ENCODE measurements around the gene CHRNA4. TPM values are rescaled to one million over a fixed set of nuclear protein-coding genes. Genes with fewer than 3 reads are reported as not detected.

Gene CHRNA4
- polyA plus RNA-seq, 1 donor (not counting 4 experiments of a cell fraction or from before 2014, with no cell fraction given) = not detected

GRCh38 chr20:63365601-63366389, 4.6 kb upstream of the CHRNA4 start:
- Histone ChIP-seq H3K27me3 (ENCODE audit: control insufficient read depth, extremely low read depth, insufficient read depth, low read length) (peaks cover 22% of the 10 kb centered on the region), H3K9ac (ENCODE audit: control insufficient read depth, extremely low read depth, insufficient read depth, low read length) (no peak overlapping the region), H3K4me1 (ENCODE audit: control insufficient read depth, extremely low read depth, insufficient read depth, low read length) (no peaks in the 10 kb centered on the region), H3K4me3 (ENCODE audit: control insufficient read depth in 2 of 3, extremely low read depth in 1 of 3, insufficient read depth in 2 of 3, low read depth in 1 of 3, low read length in 3 of 3) (no peak overlapping the region), H3K4me2 (ENCODE audit: control insufficient read depth, extremely low read depth, insufficient read depth, low read depth, low read length) (no peak overlapping the region), H3K36me3 (ENCODE audit: control insufficient read depth in 2 of 2, extremely low read depth in 1 of 2, insufficient read depth in 2 of 2, low read length in 2 of 2) (no peaks in the 10 kb centered on the region), H2AFZ (ENCODE audit: control insufficient read depth, low read length) (no peak overlapping the region), H3K27ac (ENCODE audit: control insufficient read depth, insufficient read depth, low read length) (no peak overlapping the region), H3K9me1 (ENCODE audit: control insufficient read depth, extremely low read depth, insufficient read depth, low read length) (no peaks in the 10 kb centered on the region), H3K79me2 (ENCODE audit: control insufficient read depth, insufficient read depth, low read length) (no peaks in the 10 kb centered on the region), H4K20me1 (ENCODE audit: control insufficient read depth, extremely low read depth, insufficient read depth, low read length) (no peaks in the 10 kb centered on the region), H3K9me3 (ENCODE audit: control insufficient read depth, low read depth, low read length) (no peaks in the 10 kb centered on the region)
- TF ChIP-seq CTCF (optimal IDR thresholded peaks at IDR 0.05 in 1 of 3, IDR thresholded peaks at IDR 0.05 in 1 of 3, conservative IDR thresholded peaks at IDR 0.05 in 1 of 3; ENCODE audit: extremely low read depth in 1 of 3, insufficient read depth in 2 of 3, low read length in 3 of 3) = no peak
- TF ChIP-seq EZH2 (IDR thresholded peaks at IDR 0.05; ENCODE audit: low read length) = no peak
- FAIRE-seq (no peak), DNase-seq (ENCODE audit: low read depth, low spot score) (no peak)
- dilution Hi-C loops (cut with MboI; ENCODE audit: extremely low pct_ligation_motif_present, low sequenced_read_pairs) = no loop called here

- Histone ChIP-seq H3K9ac (ENCODE audit: control insufficient read depth, extremely low read depth, insufficient read depth, low read length) (no peak overlapping the region), H2AFZ (ENCODE audit: control insufficient read depth, low read length) (no peak overlapping the region), H3K79me2 (ENCODE audit: control insufficient read depth, insufficient read depth, low read length) (no peaks in the 10 kb centered on the region), H3K4me3 (ENCODE audit: control insufficient read depth in 2 of 3, extremely low read depth in 1 of 3, insufficient read depth in 2 of 3, low read depth in 1 of 3, low read length in 3 of 3) (no peak overlapping the region), H3K4me1 (ENCODE audit: control insufficient read depth, extremely low read depth, insufficient read depth, low read length) (no peaks in the 10 kb centered on the region), H3K9me3 (ENCODE audit: control insufficient read depth, low read depth, low read length) (no peaks in the 10 kb centered on the region), H3K27me3 (ENCODE audit: control insufficient read depth, extremely low read depth, insufficient read depth, low read length) (peaks cover 27% of the 10 kb centered on the region), H3K36me3 (ENCODE audit: control insufficient read depth in 2 of 2, extremely low read depth in 1 of 2, insufficient read depth in 2 of 2, low read length in 2 of 2) (no peaks in the 10 kb centered on the region), H3K9me1 (ENCODE audit: control insufficient read depth, extremely low read depth, insufficient read depth, low read length) (no peaks in the 10 kb centered on the region), H4K20me1 (ENCODE audit: control insufficient read depth, extremely low read depth, insufficient read depth, low read length) (no peaks in the 10 kb centered on the region), H3K4me2 (ENCODE audit: control insufficient read depth, extremely low read depth, insufficient read depth, low read depth, low read length) (no peak overlapping the region), H3K27ac (ENCODE audit: control insufficient read depth, insufficient read depth, low read length) (no peak overlapping the region)
- dilution Hi-C loops (cut with MboI; ENCODE audit: extremely low pct_ligation_motif_present, low sequenced_read_pairs) = no loop called here
- FAIRE-seq (no peak), DNase-seq (ENCODE audit: low read depth, low spot score) (no peak)
- TF ChIP-seq CTCF (optimal IDR thresholded peaks at IDR 0.05 in 1 of 3, IDR thresholded peaks at IDR 0.05 in 1 of 3, conservative IDR thresholded peaks at IDR 0.05 in 1 of 3; ENCODE audit: extremely low read depth in 1 of 3, insufficient read depth in 2 of 3, low read length in 3 of 3) = no peak
- TF ChIP-seq EZH2 (IDR thresholded peaks at IDR 0.05; ENCODE audit: low read length) = no peak
Observed at GRCh38 chr20:63364801-63365585, 3.8 kb upstream of the CHRNA4 start.
